Motor neuron (in vitro differentiated cells): ENCODE data around the gene PHKB. TPM values are rescaled to one million over a fixed set of nuclear protein-coding genes. Genes with fewer than 3 reads are reported as not detected.
"Not testable (repeated sequence)": the region's sequence is repeated elsewhere in the genome, so short reads cannot be mapped to it uniquely, and the experiment has no call there.

Source experiments
- ATAC-seq, 8 experiments: fragments of 200-7000 bp; cut with Tn5 transposase; replicated peaks in 6 of 8; 2 replicates each; pipeline ENCODE4 v1.8.0; 2021; ENCODE audit warnings: mild to moderate bottlenecking in 8 of 8, moderate library complexity in 8 of 8
- H3K27ac ChIP-seq, 2 donors: fragments of 250-450 bp; sonication (Bioruptor Pico); 2 replicates each; pipeline ENCODE4 v1.9.0; 2021; ENCODE audit warnings: antibody characterized with exemption in 2 of 2, mild to moderate bottlenecking in 2 of 2, moderate library complexity in 1 of 2
- H3K4me1 ChIP-seq, 2 donors: fragments of 250-450 bp; sonication (Bioruptor Pico); replicated peaks in 1 of 2; 2 replicates each; pipeline ENCODE4 v1.6.1; 2021; ENCODE audit warnings: antibody characterized with exemption in 2 of 2, mild to moderate bottlenecking in 2 of 2, moderate library complexity in 1 of 2
- H3K4me3 ChIP-seq, 5 donors: fragments of 250-450 bp; sonication (Bioruptor Pico); 2 replicates each; pipeline ENCODE4 v1.9.0; 2021; ENCODE audit warnings: antibody characterized with exemption in 5 of 5, mild to moderate bottlenecking in 5 of 5, moderate library complexity in 4 of 5
- WGBS, 10 experiments: fragments of 450-650 bp; shearing (Covaris generic); methylation state at CpG; one replicate each; pipeline ENCODE4 v1.0.0; 2022; 5-methylcytosine and 5-hydroxymethylcytosine counted together
- in situ Hi-C, 9 experiments: fragments of 400-800 bp; cut with MboI; loops; one replicate each; pipeline ENCODE4 v1.15.0; 2021; ENCODE audit warnings: low sequenced_read_pairs in 9 of 9, low pct_unique_long_range_greater_than_20kb in 2 of 9; ENCODE audit not compliant: unreplicated experiment in 9 of 9
- total RNA-seq, 8 experiments: library from RNA; unstranded; fragments of 300-600 nt; gene quantifications; 2 replicates each; pipeline versions ENCODE4 v1.2.3 to v1.2.4, GENCODE V29; 2022

PHKB gene
- total RNA-seq = 10 to 100 TPM; 47.8 to 76.8 (median 63.4) TPM

GRCh38 chr16:47460711-47461597 is at the start of gene PHKB, which contains the start of gene ITFG1:
PHKB (plus strand) TSS chr16:47461331; CDS start chr16:47461351, 20 bp downstream.
ITFG1 (minus strand) TSS chr16:47461063; CDS start chr16:47461045, 18 bp downstream.
- WGBS, 10 experiments = 0 to 6% (median 0%) methylated on average over 1 to 9 of the region's 82 CpGs; no CpG with 5 or more reads in 4 of the 10 experiments
- ATAC-seq = peak; percentile 78 to 96 (median 90)
- in situ Hi-C loops = no loop called here
- Histone ChIP-seq H3K27ac (peak within 1 kb of the TSS; percentile 100), H3K4me3 (peak within 1 kb of the TSS; percentile 60 to 91 (median 86)), H3K4me1 (peaks cover 27 to 38% of the 10 kb centered on the region in 2 donors)

GRCh38 chr16:47413041-47413440 is 48.1 kb upstream of the PHKB start:
- Histone ChIP-seq H3K4me1 (no peaks in the 10 kb centered on the region), H3K4me3 (no peak overlapping the region), H3K27ac (no peak overlapping the region)
- in situ Hi-C loops = no loop called here
- 71 to 100% (median 94%) methylated on average over 1 of the region's 1 CpG; no CpG with 5 or more reads in 2 of the 10 experiments for WGBS, 10 experiments
- ATAC-seq = no peak

- no peak overlapping the region for H3K4me3 ChIP-seq
- WGBS, 10 experiments = 83 to 100% (median 100%) methylated on average over 1 of the region's 1 CpG; no CpG with 5 or more reads in 3 of the 10 experiments
- in situ Hi-C loops = no loop called here
- ATAC-seq = no peak
- H3K27ac ChIP-seq = no peak overlapping the region
- H3K4me1 ChIP-seq = no peaks in the 10 kb centered on the region
Measured at GRCh38 chr16:47416869-47417268, 44.3 kb upstream of the PHKB start.

GRCh38 chr16:47424846-47425245 is 36.3 kb upstream of the PHKB start:
- in situ Hi-C loops = no loop called here
- Histone ChIP-seq H3K27ac (no peak overlapping the region), H3K4me3 (no peak overlapping the region), H3K4me1 (no peaks in the 10 kb centered on the region)
- 80 to 100% (median 90%) methylated on average over 1 to 10 of the region's 13 CpGs; no CpG with 5 or more reads in 5 of the 10 experiments for WGBS, 10 experiments
- ATAC-seq = peak in 1 of 8 experiments; percentile 42

- no peaks in the 10 kb centered on the region for H3K4me1 ChIP-seq
- no peak overlapping the region for H3K27ac ChIP-seq
- WGBS, 10 experiments = 83 to 100% (median 100%) methylated on average over 1 of the region's 1 CpG; no CpG with 5 or more reads in 3 of the 10 experiments
- in situ Hi-C loops = no loop called here
- no peak for ATAC-seq
- H3K4me3 ChIP-seq = no peak overlapping the region
Measured at GRCh38 chr16:47426806-47427205, 34.3 kb upstream of the PHKB start.

GRCh38 chr16:47431960-47432359 is 29.2 kb upstream of the PHKB start:
- Histone ChIP-seq H3K4me3 (no peak overlapping the region), H3K4me1 (no peaks in the 10 kb centered on the region), H3K27ac (no peak overlapping the region)
- WGBS, 10 experiments = 29 to 100% (median 98%) methylated on average over 2 to 3 of the region's 3 CpGs; no CpG with 5 or more reads in 1 of the 10 experiments
- in situ Hi-C loops = no loop called here
- no peak for ATAC-seq

- H3K4me3 ChIP-seq, ATAC-seq, H3K4me1 ChIP-seq, in situ Hi-C loops, H3K27ac ChIP-seq: not testable (repeated sequence)
- WGBS, 10 experiments = 17 to 93% (median 86%) methylated on average over 1 to 2 of the region's 2 CpGs; no CpG with 5 or more reads in 2 of the 10 experiments
Measured at GRCh38 chr16:47434274-47434673, 26.9 kb upstream of the PHKB start.

GRCh38 chr16:47440066-47440465 is 21.1 kb upstream of the PHKB start:
- H3K27ac ChIP-seq, ATAC-seq, H3K4me3 ChIP-seq, in situ Hi-C loops, H3K4me1 ChIP-seq: not testable (repeated sequence)
- WGBS, 10 experiments = 20 to 90% (median 80%) methylated on average over 1 to 2 of the region's 3 CpGs; no CpG with 5 or more reads in 7 of the 10 experiments

GRCh38 chr16:47442884-47443283 is 18.2 kb upstream of the PHKB start:
- H3K4me1 ChIP-seq, H3K27ac ChIP-seq, ATAC-seq, H3K4me3 ChIP-seq, in situ Hi-C loops: not testable (repeated sequence)

GRCh38 chr16:47446431-47446830 is 14.7 kb upstream of the PHKB start:
- in situ Hi-C loops = no loop called here
- ATAC-seq = no peak
- Histone ChIP-seq H3K4me3 (no peak overlapping the region), H3K27ac (no peak overlapping the region), H3K4me1 (no peaks in the 10 kb centered on the region)
- WGBS, 10 experiments = 92 to 100% (median 98%) methylated on average over 1 to 3 of the region's 3 CpGs; no CpG with 5 or more reads in 4 of the 10 experiments

GRCh38 chr16:47448830-47449575 is 12.1 kb upstream of the PHKB start:
- no peak overlapping the region for H3K27ac ChIP-seq
- in situ Hi-C loops = no loop called here
- ATAC-seq = no peak
- WGBS, 10 experiments = 56 to 100% (median 78%) methylated on average over 1 to 3 of the region's 3 CpGs
- H3K4me1 ChIP-seq = no peaks in the 10 kb centered on the region
- H3K4me3 ChIP-seq = no peak overlapping the region

GRCh38 chr16:47449788-47450187 is 11.3 kb upstream of the PHKB start:
- in situ Hi-C loops = no loop called here
- no peak for ATAC-seq
- no peak overlapping the region for H3K27ac ChIP-seq
- no peak overlapping the region for H3K4me3 ChIP-seq
- 90 to 100% (median 100%) methylated on average over 1 to 3 of the region's 3 CpGs; no CpG with 5 or more reads in 1 of the 10 experiments for WGBS, 10 experiments
- no peaks in the 10 kb centered on the region for H3K4me1 ChIP-seq

- ATAC-seq = no peak
- in situ Hi-C loops = no loop called here
- H3K4me3 ChIP-seq = no peak overlapping the region
- WGBS, 10 experiments = 63 to 100% (median 88%) methylated on average over 1 to 2 of the region's 2 CpGs; no CpG with 5 or more reads in 1 of the 10 experiments
- H3K4me1 ChIP-seq = peaks cover 15 to 16% of the 10 kb centered on the region in 2 donors
- no peak overlapping the region for H3K27ac ChIP-seq
Measured at GRCh38 chr16:47458331-47458730, 2.8 kb upstream of the PHKB start.
